Right lobe of liver (tissue), 6 donors: ENCODE measurements around the gene AAK1. TPM values are rescaled to one million over a fixed set of nuclear protein-coding genes. Genes with fewer than 3 reads are reported as not detected.

ENCODE experiments used
- ATAC-seq, 4 donors: fragments of 200-7000 bp; cut with Tn5 transposase; one replicate each; pipeline ENCODE4 v1.9.1; 2020; ENCODE audit warnings: mild to moderate bottlenecking in 4 of 4, moderate library complexity in 4 of 4
- DNase-seq, 3 donors: peaks; one replicate each; pipeline ENCODE4 v3.0.0-alpha.2; 2020
- H3K27ac ChIP-seq, 3 donors: fragments of 200-600 bp; one replicate each; pipeline ENCODE4 v1.8.0; 2022
- H3K27me3 ChIP-seq, 2 donors: fragments of 200-600 bp; one replicate each; pipeline ENCODE4 v1.8.0; 2022
- H3K36me3 ChIP-seq, 4 donors: fragments of 200-600 bp; sonication (generic) in 1 of 4; one replicate each; pipeline versions ENCODE4 v1.5.1 to v1.8.0; 2017 to 2022; ENCODE audit warnings: control low read depth in 1 of 4
- H3K4me1 ChIP-seq, 4 donors: fragments of 200-600 bp; sonication (generic) in 1 of 4; one replicate each; pipeline versions ENCODE4 v1.5.1 to v1.8.0; 2017 to 2022; ENCODE audit warnings: control low read depth in 1 of 4
- H3K4me3 ChIP-seq, 3 donors: fragments of 200-600 bp; one replicate each; pipeline ENCODE4 v1.8.0; 2022
- H3K9me3 ChIP-seq, 4 donors: fragments of 200-600 bp; sonication (generic) in 1 of 4; one replicate each; pipeline versions ENCODE4 v1.5.1 to v1.8.0; 2017 to 2022; ENCODE audit warnings: control low read depth in 1 of 4
- CTCF ChIP-seq, 4 donors: fragments of 200-600 bp in 3 of 4; fragments of 450-650 bp in 1 of 4; IDR thresholded peaks; one replicate each; pipeline versions ENCODE4 v1.5.1 to v1.8.0; 2016 to 2022; ENCODE audit warnings: antibody characterized with exemption in 4 of 4, mild to moderate bottlenecking in 2 of 4
- POLR2A ChIP-seq: fragments of 450-650 bp; IDR thresholded peaks from one replicate; pipeline ENCODE4 v1.6.1; 2017; ENCODE audit warnings: antibody characterized with exemption, mild to moderate bottlenecking
- WGBS: methylation state at CpG from one replicate; pipeline ENCODE4 v1.1.6; 2018; ENCODE audit warnings: low coverage, low lambda C conversion rate; ENCODE audit not compliant: insufficient coverage; ENCODE audit errors: missing lambda C conversion rate; 5-methylcytosine and 5-hydroxymethylcytosine counted together
- intact Hi-C, 2 donors: fragments of 100-400 bp; cut with DNase I; formaldehyde crosslinking; loops; one replicate each; pipeline versions ENCODE4 v1.11.2 to v1.14.1; 2022
- total RNA-seq, 6 experiments: library from RNA; depleted of rRNA in 2 of 6; stranded (reverse); fragments of >200 nt in 2 of 6; fragmentation: NEBNext Ultra II Directional in 3 of 6; extraction: Animal tissue kit (Norgen Biotek cat#: 25700) in 3 of 6; gene quantifications; one replicate each; pipeline versions ENCODE4 v1.1.0 to v1.2.4, GENCODE V29; 2016 to 2023
- donor health status: DM: no; HTN: yes; CAD: no.
- donor health status: DM: no; HTN: no; CAD: no.
- donor health status: DM: no; HTN: no; CAD: no.
- donor health status: DM: no; HTN: yes; CAD: no.
- donor health status: DM: no; HTN: yes; CAD: no.

Gene AAK1
- total RNA-seq, 6 experiments from 2014 or later: 12.7 to 30.5 (median 20.5) TPM

GRCh38 chr2:69436938-69437750 lies 206.4 kb downstream of the AAK1 start, which contains the start of gene NFU1:
TSS of gene NFU1 (minus strand) at chr2:69437435. CDS start at chr2:69437422, 13 bp downstream.
- ATAC-seq: peak; percentile 96 to 99 (median 97)
- under 1% methylated on average over 37 of the region's 60 CpGs for WGBS
- peak; percentile 95 to 96 (median 95) for DNase-seq
- H3K9me3 ChIP-seq: no peaks in the 10 kb centered on the region
- peak within 1 kb of the TSS; percentile 85 to 96 (median 95) for H3K27ac ChIP-seq
- TF ChIP-seq CTCF (IDR thresholded peaks at IDR 0.05) (peak; percentile 67 to 83 (median 72)), POLR2A (peak; percentile 84)
- no peaks in the 10 kb centered on the region for H3K36me3 ChIP-seq
- H3K4me1 ChIP-seq: peaks cover 0 to 12% (median 2%) of the 10 kb centered on the region in 4 donors
- intact Hi-C loops: no loop called here
- H3K27me3 ChIP-seq: no peaks in the 10 kb centered on the region
- H3K4me3 ChIP-seq: peak within 1 kb of the TSS; percentile 82 to 96 (median 92)

- Histone ChIP-seq H3K36me3 (no peaks in the 10 kb centered on the region), H3K4me3 (peak overlapping the region; percentile 82 to 96 (median 92)), H3K4me1 (peaks cover 0 to 12% (median 2%) of the 10 kb centered on the region in 4 donors), H3K27me3 (no peaks in the 10 kb centered on the region), H3K27ac (peak overlapping the region; percentile 85 to 96 (median 95)), H3K9me3 (no peaks in the 10 kb centered on the region)
- intact Hi-C loops: no loop called here
- 3% methylated on average over 5 of the region's 5 CpGs for WGBS
- no peak for ATAC-seq
- DNase-seq: no peak
- TF ChIP-seq CTCF (IDR thresholded peaks at IDR 0.05) (no peak), POLR2A (no peak)
Measured at GRCh38 chr2:69436596-69436937, 207.0 kb downstream of the AAK1 start.

GRCh38 chr2:69434753-69435152 lies 208.8 kb downstream of the AAK1 start:
- no peak for ATAC-seq
- 94% methylated on average over 5 of the region's 5 CpGs for WGBS
- H3K27ac ChIP-seq: no peak overlapping the region
- H3K4me3 ChIP-seq: no peak overlapping the region
- peaks cover 0 to 12% (median 2%) of the 10 kb centered on the region in 4 donors for H3K4me1 ChIP-seq
- TF ChIP-seq POLR2A: no peak
- TF ChIP-seq CTCF (IDR thresholded peaks at IDR 0.05): no peak
- no peaks in the 10 kb centered on the region for H3K9me3 ChIP-seq
- no peaks in the 10 kb centered on the region for H3K27me3 ChIP-seq
- no peak for DNase-seq
- intact Hi-C loops: no loop called here
- peaks cover 0 to 7% (median 3%) of the 10 kb centered on the region in 4 donors for H3K36me3 ChIP-seq

GRCh38 chr2:69429491-69430183 lies 213.9 kb downstream of the AAK1 start:
- Histone ChIP-seq H3K4me1 (peaks cover 0 to 3% (median 0%) of the 10 kb centered on the region in 4 donors), H3K4me3 (no peak overlapping the region), H3K27me3 (no peaks in the 10 kb centered on the region), H3K9me3 (no peaks in the 10 kb centered on the region), H3K27ac (no peak overlapping the region), H3K36me3 (peaks cover 0 to 40% (median 7%) of the 10 kb centered on the region in 4 donors)
- intact Hi-C loops: no loop called here
- ATAC-seq (no peak), DNase-seq (no peak)
- no peak for TF ChIP-seq POLR2A
- no peak for TF ChIP-seq CTCF (IDR thresholded peaks at IDR 0.05)
- whole genome bisulfite sequencing: 92% methylated on average over 6 of the region's 6 CpGs
